HG03139 (cell line): ENCODE results near the gene RIT2.

Source experiments
- ATAC-seq: cut with Tn5 transposase; IDR thresholded peaks from one replicate; pipeline ENCODE4 v1.9.1; 2021; ENCODE audit not compliant: unreplicated experiment

The RIT2 gene

DNA sequence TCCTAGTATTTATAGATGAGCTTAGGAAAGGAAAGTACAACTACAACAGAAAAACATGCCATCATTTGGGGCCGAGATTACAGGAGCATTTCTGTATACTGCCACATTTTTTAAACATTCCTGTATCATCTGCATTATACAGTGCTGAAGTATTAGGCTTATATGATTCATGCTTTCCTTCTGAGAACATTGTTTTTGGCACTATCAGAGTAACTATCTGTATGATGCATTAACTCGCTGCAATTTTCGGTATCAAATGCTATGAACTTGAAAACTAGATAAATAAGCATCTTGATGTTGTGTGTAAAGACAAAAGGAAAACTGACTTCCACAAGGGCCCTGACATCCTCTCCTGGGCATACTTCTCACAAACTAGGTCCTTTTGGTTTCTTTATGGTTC is 102.0 kb downstream of the RIT2 start:
- ATAC-seq = no peak

DNA sequence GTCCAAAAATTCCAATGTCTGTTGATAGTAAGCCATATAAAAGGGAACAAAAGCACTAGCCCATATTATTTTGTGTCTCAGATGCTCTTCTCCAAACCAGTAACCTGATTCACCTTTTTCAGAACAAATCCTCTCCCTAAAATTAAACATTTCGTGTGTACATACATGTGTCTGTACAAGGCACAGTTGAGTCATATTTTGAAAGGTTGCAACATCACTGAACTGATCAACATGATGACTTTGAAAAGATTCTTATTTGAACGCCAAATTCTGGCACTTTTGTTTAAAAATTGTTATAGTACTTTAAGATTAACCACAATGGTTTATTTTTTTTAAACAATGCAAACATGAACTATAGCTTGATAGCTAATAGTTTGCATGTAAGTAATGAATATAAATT is 102.5 kb downstream of the RIT2 start:
- no peak for ATAC-seq

DNA sequence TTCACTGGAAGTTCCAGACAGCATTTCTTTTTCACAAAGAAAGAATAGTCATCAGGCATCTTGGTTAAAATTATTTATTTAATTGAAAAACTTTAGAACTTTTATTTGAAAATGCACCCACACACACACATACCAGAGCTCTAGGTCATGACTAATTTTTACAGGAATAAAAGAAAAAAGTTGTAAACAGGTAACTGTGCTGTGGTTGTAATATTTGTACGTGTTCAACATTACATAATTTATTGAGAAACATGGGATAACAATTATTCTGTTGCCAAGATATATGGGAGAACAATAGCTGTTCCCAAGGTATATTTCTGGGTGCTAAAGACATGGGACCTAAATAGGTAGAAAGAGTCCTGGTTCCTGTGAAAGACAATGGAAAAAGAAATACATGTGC is 104.9 kb downstream of the RIT2 start:
- ATAC-seq = no peak

- ATAC-seq = no peak
Measured at GRCh38 chr18:43009674-43010073, 105.8 kb downstream of the RIT2 start.

GRCh38 chr18:43007365-43007764 is 108.1 kb downstream of the RIT2 start:
- ATAC-seq = no peak

DNA sequence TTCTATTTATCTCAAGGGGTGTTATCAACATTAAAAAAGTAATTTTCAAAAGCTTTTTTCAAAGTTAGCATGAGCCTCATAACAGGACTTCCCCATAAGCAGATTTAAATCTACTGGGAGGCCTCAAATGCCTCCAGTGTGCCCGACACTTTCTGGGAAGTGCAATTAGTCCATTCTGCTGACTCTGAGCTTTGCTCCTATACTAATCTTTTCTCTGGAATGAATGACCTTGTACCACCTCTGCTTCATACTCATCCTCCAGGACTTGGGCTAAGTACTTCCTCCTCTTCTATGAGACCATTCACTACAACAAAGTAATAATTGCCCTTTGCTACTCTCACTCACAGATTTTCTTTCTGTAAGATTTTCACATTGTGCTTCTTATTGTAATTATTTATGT is 111.1 kb downstream of the RIT2 start:
- ATAC-seq = no peak

DNA sequence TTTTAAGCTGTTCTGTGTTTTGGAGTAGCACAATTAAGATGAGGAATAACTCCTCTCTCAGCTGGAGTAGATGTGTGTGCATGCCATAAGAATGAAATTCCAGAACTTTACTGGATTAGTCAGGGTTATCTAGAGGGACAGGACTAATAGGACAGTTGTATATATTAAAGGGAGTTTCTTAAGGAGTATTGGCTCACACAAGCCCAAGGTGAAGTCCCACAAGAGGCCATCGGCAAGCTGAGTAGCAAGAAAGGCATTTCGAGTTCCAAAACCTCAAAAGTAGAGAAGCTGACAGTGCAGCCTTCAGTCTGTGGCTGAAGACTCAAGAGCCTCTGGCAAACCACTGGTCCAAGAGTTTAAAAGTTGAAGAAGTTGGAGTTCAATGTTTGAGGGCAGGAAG is 113.7 kb downstream of the RIT2 start:
- ATAC-seq = no peak

DNA sequence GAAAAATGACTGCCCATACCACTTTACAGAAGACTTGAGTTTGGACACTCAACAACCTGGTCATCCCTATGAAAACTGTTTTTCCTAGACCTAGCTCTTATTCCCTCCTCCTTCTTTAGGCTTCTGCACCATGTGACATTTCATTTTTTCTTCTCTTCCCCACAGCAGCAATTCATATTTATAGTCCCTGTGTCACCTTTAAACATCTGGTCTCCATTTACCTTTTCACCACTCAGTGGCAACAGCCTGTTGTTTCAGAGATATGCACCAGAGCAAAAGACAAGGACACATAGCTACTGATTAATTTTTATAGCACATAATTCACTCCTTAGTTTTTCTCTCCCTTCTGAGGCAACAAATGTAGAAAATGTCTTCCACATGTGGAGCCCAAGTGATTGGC is 118.7 kb downstream of the RIT2 start:
- no peak for ATAC-seq

DNA sequence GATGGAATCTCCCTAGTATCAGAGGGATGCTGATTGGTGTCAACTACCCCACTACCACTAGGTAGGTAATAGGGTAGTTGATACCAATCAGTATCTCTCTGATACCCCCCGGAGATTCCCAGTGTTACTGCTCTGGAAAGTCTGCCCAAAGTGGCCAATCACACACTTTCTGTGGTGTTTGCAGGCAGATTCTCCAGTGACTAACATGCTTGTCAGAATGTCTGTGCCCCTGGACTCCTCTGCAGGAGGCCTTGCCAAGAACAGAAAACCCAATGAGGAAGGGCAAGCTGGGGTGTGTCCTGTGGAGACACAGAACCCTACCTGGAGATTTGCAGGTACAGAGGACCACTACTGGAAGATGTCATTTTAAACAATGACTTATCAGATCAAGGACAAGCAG is 135.1 kb downstream of the RIT2 start:
- ATAC-seq = no peak

GRCh38 chr18:42977982-42978637 is 137.4 kb downstream of the RIT2 start:
- ATAC-seq = no peak

- ATAC-seq = no peak
Measured at GRCh38 chr18:42976869-42977590, 138.5 kb downstream of the RIT2 start.

DNA sequence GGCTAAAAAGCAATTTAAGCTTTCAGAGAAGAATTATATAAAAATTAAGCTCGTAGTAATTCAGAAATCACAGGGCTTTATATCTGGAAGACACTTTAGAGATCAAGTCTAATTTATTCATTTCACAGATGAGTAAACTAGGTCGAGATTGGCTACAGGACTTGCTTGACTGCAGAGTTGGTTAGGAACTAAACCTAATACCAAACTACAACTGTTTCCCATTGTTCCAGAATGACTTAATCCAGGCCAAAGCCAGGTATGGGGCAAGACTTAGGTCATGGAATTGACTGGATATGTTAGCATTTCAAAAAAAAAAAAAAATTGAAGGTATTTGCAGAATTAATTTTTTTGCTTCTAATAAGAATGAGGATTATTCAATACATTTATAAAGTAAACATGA is 146.1 kb downstream of the RIT2 start:
- ATAC-seq = no peak

- ATAC-seq = no peak
Measured at GRCh38 chr18:42961298-42961697, 154.2 kb downstream of the RIT2 start.

GRCh38 chr18:42959528-42959927 is 156.0 kb downstream of the RIT2 start:
- ATAC-seq = no peak

DNA sequence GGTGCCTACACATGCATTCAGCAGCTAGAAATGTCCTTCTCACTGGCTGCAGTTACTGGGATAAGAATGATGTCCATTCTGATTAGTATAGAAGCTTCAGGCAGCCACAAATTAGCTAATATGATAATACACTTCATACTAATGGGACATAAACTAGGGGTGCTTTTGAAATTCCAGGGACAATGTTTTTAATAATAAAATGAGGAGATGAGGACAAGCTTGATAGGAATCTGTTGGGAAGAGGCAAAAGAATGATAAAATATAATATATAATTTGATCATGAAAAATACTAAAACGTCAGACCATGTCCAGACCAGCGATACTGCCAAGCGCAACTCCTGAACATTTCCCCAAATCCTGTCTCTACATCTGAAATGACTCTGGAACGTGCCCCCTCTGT is 157.1 kb downstream of the RIT2 start:
- ATAC-seq = no peak

- ATAC-seq = no peak
Measured at GRCh38 chr18:42956287-42956686, 159.2 kb downstream of the RIT2 start.

GRCh38 chr18:42954887-42955286 is 160.6 kb downstream of the RIT2 start:
- ATAC-seq = no peak

- ATAC-seq = no peak
Measured at GRCh38 chr18:42953306-42953705, 162.2 kb downstream of the RIT2 start.

DNA sequence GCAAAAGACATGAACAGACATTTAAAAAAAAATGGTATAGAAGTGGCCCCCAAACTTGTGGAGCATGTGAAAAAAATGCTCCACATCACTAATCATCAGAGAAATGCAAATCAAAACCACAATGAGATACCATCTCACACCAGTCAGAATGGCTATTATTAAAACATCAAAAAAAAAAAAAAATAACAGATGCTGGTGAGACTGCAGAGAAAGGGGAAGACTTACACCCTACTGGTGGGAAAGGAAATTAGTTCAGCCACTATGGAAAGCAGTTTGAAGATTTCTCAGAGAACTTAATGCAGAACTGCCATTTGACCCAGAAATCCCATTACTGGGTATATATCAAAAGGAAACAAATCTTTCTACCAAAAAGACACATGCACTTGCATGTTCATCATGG is 164.8 kb downstream of the RIT2 start:
- ATAC-seq = no peak

- ATAC-seq = no peak
Measured at GRCh38 chr18:42948831-42949230, 166.7 kb downstream of the RIT2 start.

- no peak for ATAC-seq
Measured at GRCh38 chr18:42941860-42942259, 173.6 kb downstream of the RIT2 start.

DNA sequence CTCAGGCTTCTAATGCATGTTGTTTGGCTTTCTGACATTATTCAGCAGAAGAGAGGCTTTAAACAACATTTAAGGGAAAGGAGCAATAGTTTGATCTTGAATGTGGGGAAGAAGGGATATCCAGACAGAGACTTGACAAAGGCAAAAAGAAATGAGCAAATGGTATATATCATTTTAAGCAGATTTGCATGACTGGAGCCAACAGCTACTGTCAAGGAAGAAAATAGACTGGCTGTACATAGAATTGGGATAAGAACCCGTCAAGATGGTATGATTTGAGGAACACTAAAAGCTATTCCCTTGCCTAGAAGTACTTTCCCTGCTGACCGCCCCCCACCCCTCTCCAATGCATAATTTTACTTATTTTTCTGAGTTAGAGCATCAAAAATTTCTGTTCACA is 174.5 kb downstream of the RIT2 start:
- no peak for ATAC-seq

GRCh38 chr18:42937436-42937835 is 178.0 kb downstream of the RIT2 start:
- ATAC-seq = no peak
